Measurements from ENCODE around the gene RNF25. TPM values are rescaled to one million over a fixed set of nuclear protein-coding genes. Genes with fewer than 3 reads are reported as not detected.

Gene RNF25
- total and polyA plus RNA-seq, 2 of the 8 experiments (the other 6 are each of a cell fraction or from before 2014, with no cell fraction given) = 19.6 to 29.6 TPM

DNA sequence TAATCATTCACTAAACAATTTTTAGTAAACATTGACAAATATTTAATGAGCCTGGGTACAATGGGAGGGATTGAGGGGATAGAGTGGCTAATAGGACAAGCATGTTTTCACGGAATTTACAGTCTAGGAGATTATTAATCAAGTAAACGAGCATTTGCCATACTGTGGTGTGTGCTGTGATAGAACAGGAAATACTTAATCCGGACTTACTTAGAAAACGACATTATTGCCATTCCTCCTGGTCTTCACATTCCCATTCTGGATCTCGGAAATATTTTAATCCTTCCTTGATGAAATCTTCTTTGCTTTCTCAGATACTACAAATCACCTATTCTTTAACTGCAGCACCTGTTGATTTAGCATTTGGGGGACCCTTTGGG is 39.7 kb upstream of the RNF25 start (continued):
- TF ChIP-seq TEAD4 (IDR thresholded peaks at IDR 0.05; ENCODE audit: low read depth, low read length) = no peak
- TF ChIP-seq SUZ12 (IDR thresholded peaks at IDR 0.05; ENCODE audit: low read length) = no peak
- TF ChIP-seq SAP30 (IDR thresholded peaks at IDR 0.05; ENCODE audit: insufficient read depth, insufficient replicate concordance, low read length) = no peak
- TF ChIP-seq SP2 (IDR thresholded peaks at IDR 0.05; ENCODE audit: low read length) = no peak
- TF ChIP-seq POU5F1 (IDR thresholded peaks at IDR 0.05; ENCODE audit: low read depth, low read length) = no peak
- TF ChIP-seq CTBP2 (IDR thresholded peaks at IDR 0.05; ENCODE audit: borderline replicate concordance, insufficient read depth, insufficient read length, low read length) = no peak

Data from H1 (cell line).